ENCODE measurements around the gene NFAT5.
"Not testable (repeated sequence)": the region's sequence is repeated elsewhere in the genome, so short reads cannot be mapped to it uniquely, and the experiment has no call there.

Gene NFAT5

GRCh38 chr16:69535123-69536050 lies 30.4 kb upstream of the NFAT5 start:
- no peaks in the 10 kb centered on the region for H3K36me3 Mint-ChIP-seq (ENCODE audit: low read depth)
- H3K27me3 Mint-ChIP-seq: peaks cover 2% of the 10 kb centered on the region
- no peak for ATAC-seq
- peak overlapping the region; percentile 34 for H3K4me3 Mint-ChIP-seq
- H3K4me1 Mint-ChIP-seq: peaks cover 50% of the 10 kb centered on the region
- no peak for DNase-seq
- H3K9me3 Mint-ChIP-seq: no peaks in the 10 kb centered on the region
- peak overlapping the region; percentile 79 for H3K27ac Mint-ChIP-seq

DNA sequence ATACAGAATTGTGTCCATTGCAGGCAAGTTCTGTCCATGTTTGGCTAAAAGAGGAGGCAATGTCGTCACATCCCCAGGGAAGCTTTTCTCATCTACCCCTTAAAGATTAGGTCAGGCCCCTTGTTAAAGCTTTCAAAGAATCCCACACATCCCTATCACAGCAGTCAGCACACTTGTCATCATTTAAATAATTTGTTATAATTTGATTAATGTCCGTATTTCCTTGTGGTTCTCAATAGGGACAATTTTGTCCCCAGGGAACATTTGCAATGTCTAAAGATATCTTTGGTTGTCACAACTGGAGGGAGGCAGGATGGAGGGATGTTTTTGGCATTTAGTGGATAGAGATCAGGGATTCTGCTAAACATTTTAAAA lies 28.1 kb upstream of the NFAT5 start:
- no peaks in the 10 kb centered on the region for H3K9me3 Mint-ChIP-seq
- ATAC-seq: no peak
- H3K27me3 Mint-ChIP-seq: peaks cover 2% of the 10 kb centered on the region
- H3K4me1 Mint-ChIP-seq: peaks cover 37% of the 10 kb centered on the region
- H3K4me3 Mint-ChIP-seq: no peak overlapping the region
- H3K36me3 Mint-ChIP-seq (ENCODE audit: low read depth): no peaks in the 10 kb centered on the region
- no peak for DNase-seq
- no peak overlapping the region for H3K27ac Mint-ChIP-seq

DNA sequence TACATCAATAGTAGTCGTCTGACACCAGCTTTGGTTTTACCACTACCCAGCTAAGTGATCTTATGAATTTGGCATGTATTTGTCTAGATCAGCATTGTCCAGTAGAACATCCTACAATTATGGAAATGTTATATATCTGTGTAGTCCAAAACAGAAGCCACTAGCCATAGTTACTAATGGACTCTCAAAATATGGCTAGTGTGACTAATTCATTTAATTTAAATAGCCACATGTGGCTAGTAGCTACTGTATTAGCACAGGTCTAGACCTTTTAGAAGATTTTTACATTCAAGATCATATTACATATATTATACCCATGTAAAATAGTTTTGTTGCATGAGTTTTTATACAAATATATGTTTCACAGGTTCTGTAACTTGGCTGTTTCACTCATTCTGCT lies 27.0 kb upstream of the NFAT5 start:
- ATAC-seq: no peak
- Mint-ChIP-seq H3K4me3 (no peak overlapping the region), H3K27me3 (peaks cover 2% of the 10 kb centered on the region), H3K27ac (no peak overlapping the region), H3K9me3 (no peaks in the 10 kb centered on the region), H3K4me1 (peaks cover 28% of the 10 kb centered on the region), H3K36me3 (ENCODE audit: low read depth) (no peaks in the 10 kb centered on the region)
- no peak for DNase-seq

GRCh38 chr16:69542974-69543373 lies 22.8 kb upstream of the NFAT5 start:
- no peaks in the 10 kb centered on the region for H3K9me3 Mint-ChIP-seq
- H3K4me3 Mint-ChIP-seq: no peak overlapping the region
- peaks cover 9% of the 10 kb centered on the region for H3K4me1 Mint-ChIP-seq
- DNase-seq (no peak), ATAC-seq (no peak)
- H3K27me3 Mint-ChIP-seq: no peaks in the 10 kb centered on the region
- H3K36me3 Mint-ChIP-seq (ENCODE audit: low read depth): no peaks in the 10 kb centered on the region
- H3K27ac Mint-ChIP-seq: no peak overlapping the region

GRCh38 chr16:69544088-69544487 lies 21.7 kb upstream of the NFAT5 start:
- no peak for DNase-seq
- Mint-ChIP-seq H3K36me3 (ENCODE audit: low read depth) (no peaks in the 10 kb centered on the region), H3K4me1 (peaks cover 9% of the 10 kb centered on the region), H3K27me3 (no peaks in the 10 kb centered on the region), H3K9me3 (no peaks in the 10 kb centered on the region), H3K27ac (no peak overlapping the region), H3K4me3 (no peak overlapping the region)
- ATAC-seq: no peak

DNA sequence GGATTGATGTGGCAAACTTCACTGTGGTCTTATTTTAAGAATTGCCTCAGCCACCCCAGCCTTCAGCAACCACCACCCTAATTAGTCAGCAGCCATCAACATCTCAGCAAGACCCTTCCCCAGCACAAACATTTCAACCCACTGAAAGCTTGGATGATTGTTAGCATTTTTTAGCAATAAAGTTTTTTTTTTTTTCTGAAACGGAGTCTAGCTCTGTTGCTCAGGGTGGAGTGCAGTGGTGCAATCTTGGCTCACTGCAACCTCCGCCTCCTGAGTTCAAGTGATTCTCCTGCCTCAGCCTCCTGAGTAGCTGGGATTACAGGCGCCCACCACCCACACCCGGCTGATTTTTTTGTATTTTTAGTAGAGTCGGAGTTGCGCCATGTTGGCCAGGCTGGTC lies 19.1 kb upstream of the NFAT5 start:
- not testable (repeated sequence) for H3K27me3 Mint-ChIP-seq; H3K27ac Mint-ChIP-seq; H3K4me3 Mint-ChIP-seq; ATAC-seq; H3K36me3 Mint-ChIP-seq (ENCODE audit: low read depth); H3K4me1 Mint-ChIP-seq; H3K9me3 Mint-ChIP-seq; DNase-seq

GRCh38 chr16:69553332-69553731 lies 12.4 kb upstream of the NFAT5 start:
- H3K9me3 Mint-ChIP-seq: peaks cover 5% of the 10 kb centered on the region
- DNase-seq (no peak), ATAC-seq (no peak)
- H3K4me3 Mint-ChIP-seq: no peak overlapping the region
- H3K36me3 Mint-ChIP-seq (ENCODE audit: low read depth): peaks cover 1% of the 10 kb centered on the region
- peaks cover 23% of the 10 kb centered on the region for H3K4me1 Mint-ChIP-seq
- no peak overlapping the region for H3K27ac Mint-ChIP-seq
- H3K27me3 Mint-ChIP-seq: no peaks in the 10 kb centered on the region

GRCh38 chr16:69554495-69554894 lies 11.3 kb upstream of the NFAT5 start:
- ATAC-seq (no peak), DNase-seq (no peak)
- Mint-ChIP-seq H3K36me3 (ENCODE audit: low read depth) (peaks cover 1% of the 10 kb centered on the region), H3K27me3 (no peaks in the 10 kb centered on the region), H3K4me3 (no peak overlapping the region), H3K27ac (no peak overlapping the region), H3K4me1 (peaks cover 25% of the 10 kb centered on the region), H3K9me3 (peaks cover 5% of the 10 kb centered on the region)

DNA sequence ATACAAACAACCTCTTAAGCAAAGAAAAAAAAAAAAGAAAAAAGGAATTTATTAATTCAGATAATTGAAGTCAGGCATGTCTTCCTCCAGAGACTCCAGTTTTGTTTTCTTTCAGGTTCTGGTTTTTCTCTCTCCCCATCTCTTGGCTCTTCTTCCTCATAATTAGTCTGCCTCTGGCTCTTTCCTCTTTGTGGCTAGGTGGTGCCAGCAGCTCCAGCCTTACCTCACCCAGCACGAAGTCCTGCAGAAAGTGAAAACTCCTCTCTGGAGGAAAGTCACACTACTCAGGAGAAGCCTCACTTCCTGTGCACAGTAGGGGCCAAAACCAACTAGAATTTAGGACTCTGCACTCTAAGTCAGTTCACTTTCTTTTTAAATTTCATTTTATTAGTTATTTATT lies 10.3 kb upstream of the NFAT5 start:
- H3K27me3 Mint-ChIP-seq: no peaks in the 10 kb centered on the region
- H3K4me3 Mint-ChIP-seq: no peak overlapping the region
- H3K4me1 Mint-ChIP-seq: peaks cover 28% of the 10 kb centered on the region
- H3K27ac Mint-ChIP-seq: peak overlapping the region; percentile 14
- DNase-seq: no peak
- H3K9me3 Mint-ChIP-seq: peaks cover 5% of the 10 kb centered on the region
- peaks cover 1% of the 10 kb centered on the region for H3K36me3 Mint-ChIP-seq (ENCODE audit: low read depth)
- no peak for ATAC-seq

GRCh38 chr16:69555867-69556266 lies 9.9 kb upstream of the NFAT5 start:
- H3K4me1 Mint-ChIP-seq: peaks cover 31% of the 10 kb centered on the region
- peaks cover 5% of the 10 kb centered on the region for H3K9me3 Mint-ChIP-seq
- no peak for DNase-seq
- no peak for ATAC-seq
- no peak overlapping the region for H3K27ac Mint-ChIP-seq
- no peak overlapping the region for H3K4me3 Mint-ChIP-seq
- peaks cover 1% of the 10 kb centered on the region for H3K36me3 Mint-ChIP-seq (ENCODE audit: low read depth)
- no peaks in the 10 kb centered on the region for H3K27me3 Mint-ChIP-seq

GRCh38 chr16:69559164-69559563 lies 6.6 kb upstream of the NFAT5 start:
- H3K36me3 Mint-ChIP-seq (ENCODE audit: low read depth): peaks cover 1% of the 10 kb centered on the region
- no peak overlapping the region for H3K27ac Mint-ChIP-seq
- ATAC-seq (no peak), DNase-seq (no peak)
- peaks cover 54% of the 10 kb centered on the region for H3K4me1 Mint-ChIP-seq
- peaks cover 5% of the 10 kb centered on the region for H3K9me3 Mint-ChIP-seq
- H3K4me3 Mint-ChIP-seq: no peak overlapping the region
- peaks cover 1% of the 10 kb centered on the region for H3K27me3 Mint-ChIP-seq

GRCh38 chr16:69561367-69561766 lies 4.4 kb upstream of the NFAT5 start:
- not testable (repeated sequence) for DNase-seq; H3K4me3 Mint-ChIP-seq; ATAC-seq; H3K9me3 Mint-ChIP-seq; H3K27ac Mint-ChIP-seq; H3K27me3 Mint-ChIP-seq; H3K36me3 Mint-ChIP-seq (ENCODE audit: low read depth)
- peaks cover 40% of the 10 kb centered on the region for H3K4me1 Mint-ChIP-seq

GRCh38 chr16:69561901-69562300 lies 3.9 kb upstream of the NFAT5 start:
- no peak for DNase-seq
- Mint-ChIP-seq H3K4me1 (peaks cover 40% of the 10 kb centered on the region), H3K4me3 (no peak overlapping the region), H3K36me3 (ENCODE audit: low read depth) (peaks cover 7% of the 10 kb centered on the region), H3K27me3 (peaks cover 1% of the 10 kb centered on the region), H3K27ac (no peak overlapping the region), H3K9me3 (no peaks in the 10 kb centered on the region)
- no peak for ATAC-seq

DNA sequence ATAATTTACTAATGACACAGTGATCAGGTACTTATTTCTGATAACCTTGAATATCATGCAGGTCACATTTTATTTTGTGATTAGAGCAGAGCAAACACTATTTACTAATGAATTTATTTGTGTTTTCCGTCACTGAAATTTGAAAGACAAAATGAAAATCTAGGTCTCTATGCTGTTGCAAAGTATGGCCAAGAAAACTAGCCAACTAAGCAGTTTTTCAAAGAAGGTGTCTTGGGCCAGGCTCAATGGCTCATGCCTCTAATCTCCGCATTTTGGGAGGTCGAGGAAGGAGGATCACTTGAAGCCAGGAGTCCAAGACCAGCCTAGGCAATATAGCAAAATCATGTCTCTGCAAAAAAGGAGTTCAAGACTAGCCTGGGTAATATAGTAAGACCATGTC lies 3.0 kb upstream of the NFAT5 start:
- H3K4me3 Mint-ChIP-seq: no peak overlapping the region

More for the DNA sequence above, 3.0 kb upstream of the NFAT5 start:
- peaks cover 16% of the 10 kb centered on the region for H3K36me3 Mint-ChIP-seq (ENCODE audit: low read depth)
- peaks cover 45% of the 10 kb centered on the region for H3K4me1 Mint-ChIP-seq
- no peak overlapping the region for H3K27ac Mint-ChIP-seq
- ATAC-seq: no peak
- peaks cover 1% of the 10 kb centered on the region for H3K27me3 Mint-ChIP-seq
- no peaks in the 10 kb centered on the region for H3K9me3 Mint-ChIP-seq
- DNase-seq: no peak
